Peyer's patch (tissue), 4 donors: ENCODE results near the gene CAMK1G.

Source experiments
- CTCF ChIP-seq, 6 experiments: fragments of 450-650 bp in 4 of 6; fragments of 200-600 bp in 2 of 6; sonication (generic) in 1 of 6; IDR thresholded peaks; one replicate each; pipeline ENCODE4 v1.5.1; 2017 to 2019; ENCODE audit warnings: antibody characterized with exemption in 6 of 6, mild to moderate bottlenecking in 3 of 6, moderate library complexity in 1 of 6
- POLR2A ChIP-seq, 2 donors: fragments of 450-650 bp; IDR thresholded peaks; one replicate each; pipeline ENCODE4 v1.5.1; 2017; ENCODE audit warnings: antibody characterized with exemption in 2 of 2, mild to moderate bottlenecking in 2 of 2, moderate library complexity in 2 of 2

GRCh38 chr1:209554761-209555611 is 28.5 kb upstream of the CAMK1G start:
- TF ChIP-seq CTCF (IDR thresholded peaks at IDR 0.05) (no peak), POLR2A (IDR thresholded peaks at IDR 0.05) (no peak)
